ENCODE measurements around the gene FOXK2.

FOXK2 gene

DNA sequence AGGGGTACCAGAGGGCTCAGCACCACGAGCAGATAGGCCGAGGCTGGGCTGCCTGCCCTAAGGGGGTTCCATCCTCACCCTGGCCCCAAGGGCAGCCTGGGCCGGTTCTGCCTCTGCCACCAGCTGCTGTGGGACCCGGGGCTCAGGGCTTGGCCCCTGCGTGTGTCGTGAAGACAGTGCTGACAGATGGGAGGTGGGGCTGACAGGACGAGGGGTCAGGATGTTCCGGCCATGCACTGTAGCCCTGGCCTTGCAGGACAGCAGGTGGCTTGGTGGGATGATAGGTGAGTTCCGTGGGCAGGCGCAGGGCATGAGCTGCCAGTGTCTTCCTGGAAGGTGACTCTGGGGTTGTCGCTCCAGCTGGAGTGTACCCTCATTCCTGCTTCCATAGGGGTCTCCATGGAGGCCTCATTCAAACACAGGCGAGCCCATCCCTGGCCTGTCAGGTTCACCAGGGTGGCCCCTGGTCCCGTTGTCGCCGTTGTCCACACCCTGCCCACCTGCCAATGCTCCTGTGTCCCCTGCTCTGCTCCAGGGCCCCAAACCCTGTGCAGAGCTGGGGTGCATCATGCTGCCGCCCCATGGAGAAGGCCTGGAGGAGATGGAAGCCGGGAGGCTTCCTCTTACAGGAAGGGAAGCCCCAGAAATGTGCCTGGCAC is 71.5 kb downstream of the FOXK2 start:
- DNase-seq (ENCODE audit: low spot score): no peak

DNA sequence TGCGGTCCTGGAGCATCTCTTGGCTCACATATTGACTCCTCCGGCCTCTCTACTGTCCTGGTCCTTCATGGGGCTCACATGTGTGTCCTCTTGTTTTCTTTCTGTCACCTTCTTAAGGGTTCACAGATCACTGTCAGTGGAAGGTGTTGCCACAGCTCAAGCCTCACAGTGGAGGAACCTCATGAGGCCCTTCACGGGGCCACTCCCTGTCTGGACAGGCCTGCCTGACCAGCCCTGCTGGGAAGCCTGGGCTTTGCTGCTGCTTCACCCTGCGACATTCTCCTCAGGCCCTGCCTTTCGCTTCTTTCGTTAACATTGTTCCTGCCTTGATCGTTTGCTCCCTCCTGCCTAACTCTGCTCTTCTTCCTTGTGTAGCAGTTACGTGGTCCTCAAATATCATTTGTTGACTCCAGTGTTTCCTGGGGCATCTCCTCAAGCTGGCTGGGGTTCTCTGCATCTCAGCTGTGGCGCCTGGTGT is 72.8 kb downstream of the FOXK2 start:
- no peak for DNase-seq (ENCODE audit: low spot score)

DNA sequence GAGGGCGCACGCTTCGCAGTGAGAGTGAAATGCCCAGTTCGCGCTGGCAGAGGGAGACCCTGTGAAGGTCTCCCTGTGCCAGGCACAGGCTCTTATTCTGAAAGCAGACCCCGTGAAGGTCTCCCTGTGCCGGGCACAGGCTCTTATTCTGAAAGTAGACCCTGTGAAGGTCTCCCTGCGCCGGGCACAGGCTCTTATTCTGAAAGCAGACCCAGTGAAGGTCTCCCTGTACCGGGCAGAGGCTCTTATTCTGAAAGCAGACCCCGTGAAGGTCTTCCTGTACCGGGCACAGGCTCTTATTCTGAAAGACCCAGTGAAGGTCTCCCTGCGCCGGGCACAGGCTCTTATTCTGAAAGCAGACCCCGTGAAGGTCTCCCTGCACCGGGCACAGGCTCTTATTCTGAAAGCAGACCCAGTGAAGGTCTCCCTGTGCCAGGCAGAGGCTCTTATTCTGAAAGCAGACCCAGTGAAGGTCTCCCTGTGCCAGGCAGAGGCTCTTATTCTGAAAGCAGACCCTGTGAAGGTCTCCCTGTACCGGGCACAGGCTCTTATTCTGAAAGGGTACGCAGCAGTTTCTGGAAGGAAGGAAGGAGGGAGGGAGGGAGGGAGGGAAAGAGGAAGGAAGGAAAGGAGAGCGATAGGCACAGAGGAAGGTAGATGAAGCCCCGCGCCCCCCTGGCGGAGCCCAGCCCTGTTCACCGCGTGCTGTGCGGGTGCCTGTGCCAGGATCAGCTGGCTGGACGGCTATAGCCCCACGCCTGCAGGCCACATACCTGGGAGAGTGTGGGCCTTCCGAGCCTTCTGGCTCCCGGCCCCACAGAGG is 73.4 kb downstream of the FOXK2 start:
- DNase-seq (ENCODE audit: low spot score): peak; percentile 65

DNA sequence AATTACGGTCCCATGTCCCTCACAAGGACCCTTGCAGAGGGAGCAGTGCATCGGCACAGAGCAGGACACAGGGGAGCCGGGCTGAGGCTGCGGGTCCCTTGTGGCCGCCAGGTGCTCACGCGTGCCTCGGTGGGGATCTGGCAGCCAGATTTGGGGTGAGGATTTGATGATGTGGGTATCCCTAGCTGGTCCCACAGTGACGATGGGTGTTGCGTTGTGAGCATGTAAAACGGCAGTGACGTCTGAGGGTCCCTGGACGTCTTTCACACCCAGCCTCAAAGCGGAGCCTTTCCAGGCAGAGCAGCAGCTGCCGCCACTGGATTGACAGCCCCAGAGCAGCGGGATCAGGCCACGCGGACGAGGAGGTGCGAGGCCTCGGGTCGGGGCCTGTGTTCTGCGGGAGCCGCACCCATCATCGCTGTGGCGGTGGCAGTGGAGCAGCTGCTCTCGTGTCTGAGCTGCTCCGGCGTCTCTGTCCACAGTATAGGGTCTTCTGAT is 74.1 kb downstream of the FOXK2 start:
- DNase-seq (ENCODE audit: low spot score): no peak

DNA sequence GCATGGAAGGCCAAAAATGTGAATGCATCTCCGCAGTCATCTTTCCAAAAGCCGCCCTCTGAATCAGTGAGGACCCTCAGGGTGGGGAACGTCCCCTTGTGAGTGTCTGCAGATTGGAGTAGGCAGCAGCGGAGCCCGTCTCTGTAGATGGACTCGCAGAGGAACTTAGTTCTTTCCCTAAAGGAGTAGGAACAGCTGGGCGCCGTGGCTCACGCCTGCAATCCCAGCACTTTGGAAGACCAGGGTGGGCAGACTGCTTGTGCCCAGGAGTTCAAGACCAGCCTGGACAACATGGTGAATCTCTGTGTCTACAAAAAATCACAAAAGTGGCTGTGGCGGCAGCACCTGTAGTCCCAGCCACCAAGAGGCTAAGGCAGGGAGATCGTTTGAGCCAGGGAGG is 75.0 kb downstream of the FOXK2 start:
- no peak for DNase-seq (ENCODE audit: low spot score)

DNA sequence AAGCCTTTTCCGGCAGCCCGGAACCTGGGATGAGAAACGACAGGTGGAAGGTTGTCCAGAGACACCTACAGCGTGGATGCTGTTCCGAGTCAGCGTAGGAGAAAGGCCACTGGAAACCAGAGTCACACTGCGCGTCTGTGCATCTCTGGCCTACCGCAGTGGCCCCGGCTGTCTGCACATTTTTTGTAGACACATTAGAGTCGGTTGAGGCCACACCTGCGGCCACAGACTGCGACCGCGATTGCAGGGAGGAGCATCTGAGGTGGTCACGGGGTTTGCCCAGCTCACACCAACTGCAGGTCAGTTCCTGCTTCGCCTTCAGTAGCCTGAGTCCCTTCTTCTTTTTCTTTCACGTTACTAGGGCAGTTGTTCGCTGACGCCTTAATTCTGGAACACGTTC is 76.4 kb downstream of the FOXK2 start:
- no peak for DNase-seq (ENCODE audit: low spot score)

DNA sequence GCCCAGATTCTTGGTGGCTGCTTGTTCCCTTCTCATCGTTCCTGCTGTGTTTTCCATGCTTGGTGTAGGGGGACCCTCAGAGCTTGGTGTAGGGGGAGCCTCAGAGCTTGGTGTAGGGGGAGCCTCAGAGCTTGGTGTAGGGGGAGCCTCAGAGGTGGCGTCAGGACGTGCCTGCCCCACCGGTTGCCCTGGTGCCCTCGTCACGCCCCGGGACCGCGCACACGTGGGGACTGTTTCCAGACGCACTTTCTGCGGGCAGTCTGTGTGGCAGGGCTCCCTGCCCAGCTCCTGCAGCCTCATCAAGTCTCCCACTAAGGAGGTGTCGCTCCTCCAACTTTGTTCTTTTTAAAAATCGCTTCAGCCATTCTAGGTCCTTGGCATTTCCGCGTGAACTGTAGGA is 76.8 kb downstream of the FOXK2 start:
- no peak for DNase-seq (ENCODE audit: low spot score)

DNA sequence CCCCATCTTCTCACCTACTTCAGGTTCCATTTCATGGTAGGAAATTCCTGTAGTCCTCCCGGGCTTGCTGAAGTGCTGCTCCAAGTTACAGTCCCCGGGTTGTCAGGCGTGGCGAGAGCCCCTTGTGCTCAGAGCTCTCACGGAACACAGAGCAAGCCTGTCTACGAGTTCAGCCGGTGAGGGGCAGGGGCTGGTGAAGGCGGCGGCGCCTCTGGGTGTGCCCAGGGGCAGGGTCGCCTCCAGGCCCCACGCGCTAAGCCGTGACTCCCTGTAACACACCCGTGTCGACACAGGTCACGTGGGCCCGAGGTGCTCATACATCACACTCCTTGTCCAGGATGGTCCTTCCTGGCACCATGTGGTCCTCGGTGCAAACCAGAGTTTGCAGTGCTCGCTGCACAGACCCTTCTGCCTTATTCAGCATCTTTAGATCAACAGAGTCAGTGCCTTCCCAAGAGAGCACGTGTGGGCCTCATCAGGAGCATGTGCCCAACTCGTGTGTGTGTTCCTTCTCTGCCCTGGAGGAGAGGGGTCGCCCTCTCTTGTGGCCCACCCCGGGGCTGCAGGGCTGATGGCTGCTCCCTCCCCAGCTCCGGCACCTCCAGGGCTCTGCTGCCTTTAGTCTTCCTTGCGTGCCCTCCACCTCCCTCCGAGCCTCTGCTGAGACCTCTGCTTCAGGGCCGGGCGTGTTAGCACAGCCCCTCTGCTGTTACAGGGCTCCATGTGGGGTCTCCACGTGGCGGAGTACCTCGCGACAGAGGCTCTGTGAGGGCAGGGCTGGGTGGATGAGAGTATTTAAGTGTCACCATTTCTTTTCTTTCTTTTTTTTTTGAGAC is 77.5 kb downstream of the FOXK2 start:
- DNase-seq (ENCODE audit: low spot score): no peak

DNA sequence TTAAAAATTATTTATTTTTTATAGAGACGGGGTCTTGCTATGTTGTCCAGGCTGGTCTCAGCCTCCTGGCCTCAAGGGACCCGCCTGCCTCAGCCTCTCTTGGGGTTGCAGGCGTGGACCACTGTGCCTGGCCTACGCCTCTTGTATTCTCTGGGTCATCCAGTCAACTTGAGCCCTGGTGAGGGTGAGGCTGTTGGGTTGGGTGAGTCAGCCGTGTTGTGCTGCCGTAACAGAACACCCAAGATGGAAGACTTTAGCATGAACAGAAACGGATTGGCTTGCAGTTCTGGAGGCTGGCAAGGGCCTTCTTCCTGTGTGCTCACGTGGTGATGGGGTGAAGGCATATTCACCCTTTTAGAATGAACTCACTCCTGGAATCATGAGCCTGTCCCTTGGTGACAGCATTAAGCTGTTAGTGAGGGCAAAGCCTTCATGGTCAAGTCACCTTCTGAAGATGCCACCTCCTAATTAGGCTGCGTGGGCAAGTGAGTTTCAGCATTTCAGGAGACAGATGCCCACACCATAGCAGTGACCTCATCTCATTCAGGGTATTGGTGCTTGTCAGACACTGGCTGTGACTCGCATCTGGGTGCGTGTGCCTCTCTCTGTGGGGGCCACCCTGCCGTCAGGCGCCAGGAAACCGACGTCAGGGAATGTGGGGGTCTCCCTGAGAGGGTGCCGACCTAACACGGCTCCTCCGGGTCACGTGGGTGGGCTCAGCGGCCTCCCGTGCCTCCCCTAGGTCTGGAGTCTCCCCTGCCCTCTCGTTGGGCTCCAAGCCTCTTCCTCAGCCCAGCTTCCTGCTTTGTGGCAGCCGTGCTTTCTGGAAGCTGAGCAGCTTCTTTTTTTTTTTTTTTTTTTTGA is 79.0 kb downstream of the FOXK2 start:
- no peak for DNase-seq (ENCODE audit: low spot score)

DNA sequence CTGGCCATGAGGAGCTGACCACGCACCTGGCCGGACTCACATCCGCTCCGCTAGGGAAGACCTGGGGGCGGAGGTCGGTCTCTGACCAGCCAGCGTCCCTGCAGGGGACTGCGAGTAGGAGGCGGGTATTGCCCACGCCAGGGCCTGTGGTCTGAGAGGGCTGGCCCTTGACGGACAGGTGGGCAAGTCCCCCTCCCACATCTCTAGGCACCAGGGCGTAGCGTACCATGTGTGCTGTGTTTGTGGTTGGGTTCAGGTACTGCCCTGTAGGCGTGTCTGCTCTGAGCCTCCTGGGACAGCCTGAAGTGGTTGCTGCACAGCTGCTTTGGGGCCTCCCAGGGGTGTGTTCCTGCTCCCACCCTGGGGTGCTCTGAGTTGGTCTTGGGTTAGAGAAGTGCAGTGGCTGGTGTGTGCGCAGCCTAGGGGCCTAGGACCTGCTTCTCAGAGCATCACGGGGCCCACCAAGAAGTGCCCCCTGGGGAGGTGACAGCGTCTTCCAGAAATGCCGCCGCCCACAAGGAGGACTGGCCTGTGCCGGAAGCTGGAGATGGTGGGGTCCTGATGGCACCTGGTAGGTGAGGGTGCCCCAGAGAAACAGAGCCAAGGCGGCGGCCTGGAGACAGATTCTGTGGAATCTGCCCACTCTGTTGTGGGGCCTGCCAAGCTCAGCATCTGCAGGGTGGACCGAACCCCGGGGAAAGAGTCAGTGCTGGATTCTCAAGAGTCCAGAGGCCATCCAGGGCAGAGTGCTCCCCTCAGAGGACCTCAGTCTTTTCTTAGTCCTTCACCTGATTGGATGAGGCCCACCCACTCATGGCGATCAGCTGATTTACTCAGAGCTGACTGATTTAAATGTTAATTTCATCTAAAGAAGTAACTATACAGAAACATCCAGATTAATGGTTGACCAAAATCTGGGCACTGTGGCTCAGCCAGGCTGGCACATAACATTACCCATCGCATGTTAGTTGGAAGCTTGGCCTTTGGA is 80.4 kb downstream of the FOXK2 start:
- DNase-seq (ENCODE audit: low spot score): no peak

DNA sequence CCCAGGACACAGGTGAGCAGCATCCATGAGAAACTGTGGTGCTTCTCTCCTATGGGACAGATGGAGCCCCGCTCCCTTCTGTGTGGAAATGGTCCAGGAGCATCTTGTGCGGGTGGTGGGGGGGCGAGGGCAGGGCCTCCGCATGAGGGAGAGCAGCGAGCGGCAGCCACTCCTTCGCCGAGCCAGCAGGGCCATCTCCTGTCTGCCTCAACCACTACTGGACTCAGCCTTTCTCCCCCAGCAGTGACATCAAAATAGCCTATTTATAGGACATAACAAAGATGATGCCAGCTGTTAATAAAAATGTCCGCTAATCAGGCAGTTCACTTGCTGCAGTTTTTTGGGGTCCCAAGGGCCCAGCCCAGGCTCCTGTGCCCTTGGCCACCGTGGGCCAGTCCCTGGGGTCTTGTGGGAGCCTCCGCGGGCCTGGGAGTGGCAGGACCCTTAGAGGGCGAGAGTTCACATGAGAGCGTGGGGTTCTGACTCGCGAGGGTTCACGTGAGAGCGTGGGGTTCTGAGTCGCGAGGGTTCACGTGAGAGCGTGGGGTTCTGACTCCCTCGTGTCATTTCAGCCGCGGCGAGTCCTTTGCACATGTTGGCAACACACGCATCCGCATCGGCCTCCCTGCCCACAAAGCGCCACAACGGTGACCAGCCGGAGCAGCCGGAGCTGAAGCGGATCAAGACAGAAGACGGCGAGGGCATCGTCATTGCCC is 81.4 kb downstream of the FOXK2 start:
- no peak for DNase-seq (ENCODE audit: low spot score)

DNA sequence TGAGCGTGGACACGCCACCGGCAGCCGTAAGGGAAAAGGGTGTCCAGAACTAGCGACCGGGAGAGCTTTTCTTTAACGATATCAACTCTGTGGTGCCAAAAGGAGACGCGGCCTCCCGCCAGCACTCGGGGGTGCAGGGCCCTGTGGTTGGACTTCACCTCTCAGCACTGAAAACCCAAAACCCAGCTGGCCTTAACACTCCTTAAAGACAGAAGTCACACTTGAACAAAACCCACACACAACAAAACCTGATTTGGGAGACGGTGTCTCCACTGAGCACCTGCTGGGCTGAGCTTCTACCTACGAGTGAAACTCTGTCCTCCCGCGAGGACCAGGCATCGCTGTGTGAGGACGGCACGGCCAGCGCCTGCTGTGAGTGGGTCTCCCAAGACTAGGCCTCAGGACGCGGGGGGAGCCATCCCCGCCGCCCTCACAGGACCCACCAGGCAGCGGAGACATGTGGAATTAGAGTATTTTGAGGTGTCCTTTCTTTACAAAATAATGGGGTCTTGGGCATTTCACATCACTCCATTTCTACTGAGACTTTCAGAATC is 82.0 kb downstream of the FOXK2 start:
- no peak for DNase-seq (ENCODE audit: low spot score)

DNA sequence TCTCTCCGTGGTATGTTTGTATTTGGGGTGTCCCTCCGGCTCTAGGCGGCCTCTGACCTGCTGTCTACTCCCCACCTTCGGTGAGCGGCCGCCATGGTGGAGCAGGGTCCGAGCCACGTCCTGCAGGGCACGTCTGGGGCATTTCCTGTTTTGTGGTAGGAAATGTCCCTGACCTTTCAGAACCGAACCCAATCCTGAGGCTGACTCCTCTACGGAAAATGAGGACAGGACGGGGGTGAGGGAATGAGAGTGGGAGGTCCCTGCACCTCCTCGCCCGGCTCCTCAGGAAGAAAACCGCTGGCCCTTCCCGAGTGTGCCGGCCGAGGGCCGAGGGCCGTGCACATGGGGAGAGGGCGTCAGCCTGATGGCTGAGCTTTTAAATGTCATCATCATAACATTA is 83.0 kb downstream of the FOXK2 start:
- no peak for DNase-seq (ENCODE audit: low spot score)

DNA sequence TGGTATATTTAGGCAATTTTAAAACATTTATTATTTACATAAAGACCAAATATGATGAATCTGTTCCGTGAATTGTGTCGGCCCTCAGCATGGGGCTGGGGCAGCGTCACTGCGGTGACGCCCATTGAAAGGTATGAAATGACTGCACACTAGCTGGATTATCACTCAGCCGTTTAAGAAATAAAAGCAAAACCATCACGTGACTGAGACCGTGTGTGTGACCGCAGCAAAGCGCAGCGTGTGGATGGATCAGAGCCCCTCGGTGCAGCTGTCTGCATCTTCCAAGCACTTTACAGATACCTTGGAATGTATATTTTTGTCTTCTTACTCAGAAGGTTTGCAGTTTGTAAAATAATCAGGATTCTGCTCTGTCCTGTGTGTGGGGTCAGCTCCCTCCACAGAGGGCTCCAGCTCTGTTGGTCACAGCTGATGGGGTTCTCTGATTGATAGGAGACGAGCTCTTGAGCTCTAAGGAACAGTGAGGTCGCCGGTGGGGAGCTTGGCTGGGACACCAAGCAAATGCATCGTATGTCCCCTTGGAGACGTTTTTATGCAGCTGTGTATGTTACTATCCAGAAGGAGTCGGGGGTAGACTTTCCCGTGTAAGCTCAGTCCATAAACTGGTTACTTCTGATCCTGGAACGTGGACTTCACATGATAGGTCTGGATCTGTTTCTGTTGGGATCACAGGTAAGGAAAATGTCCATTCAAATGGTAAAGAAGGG is 83.6 kb downstream of the FOXK2 start:
- DNase-seq (ENCODE audit: low spot score): no peak

DNA sequence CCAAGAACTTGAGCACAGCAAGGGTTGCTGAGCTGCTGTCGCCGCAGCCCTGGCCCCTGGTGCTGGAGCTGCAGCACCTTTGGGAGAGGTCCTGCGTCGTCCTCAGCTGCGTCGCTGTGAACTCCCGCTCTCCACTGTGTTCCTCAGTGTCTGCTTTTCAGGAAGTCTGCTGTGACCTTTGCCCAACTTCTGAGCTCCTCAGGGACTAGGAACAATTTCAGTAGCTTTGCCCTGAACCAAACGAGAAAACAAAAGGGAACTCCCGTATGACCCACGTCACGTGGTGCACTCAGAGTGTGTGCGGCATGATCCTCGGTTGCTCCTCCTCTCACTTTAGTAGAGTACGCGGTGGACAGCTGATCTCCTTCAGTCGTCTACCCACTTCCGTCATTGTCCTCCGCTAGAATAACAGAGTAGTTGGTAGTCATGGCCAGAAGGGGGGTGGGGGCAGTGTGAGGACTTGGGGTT is 84.5 kb downstream of the FOXK2 start:
- DNase-seq (ENCODE audit: low spot score): no peak

DNA sequence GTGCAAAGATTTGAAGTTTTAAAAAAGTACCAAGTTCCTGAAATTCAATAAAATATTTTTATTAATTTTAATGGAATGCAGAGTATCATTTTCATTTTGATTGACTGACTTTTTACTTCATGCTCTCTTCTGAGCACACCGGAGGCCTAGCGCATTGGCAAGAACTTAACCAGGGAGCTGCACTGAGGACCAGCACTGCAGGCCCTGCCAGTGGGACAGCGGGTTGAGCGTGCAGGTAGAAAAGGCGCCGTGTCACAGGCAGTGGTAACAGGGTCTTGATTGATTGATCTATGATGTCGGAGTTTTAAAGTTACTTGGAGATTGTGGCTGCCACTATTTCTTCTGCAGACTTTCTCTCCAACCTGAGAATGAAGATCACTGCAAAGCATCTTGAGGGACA is 85.0 kb downstream of the FOXK2 start:
- no peak for DNase-seq (ENCODE audit: low spot score)

DNA sequence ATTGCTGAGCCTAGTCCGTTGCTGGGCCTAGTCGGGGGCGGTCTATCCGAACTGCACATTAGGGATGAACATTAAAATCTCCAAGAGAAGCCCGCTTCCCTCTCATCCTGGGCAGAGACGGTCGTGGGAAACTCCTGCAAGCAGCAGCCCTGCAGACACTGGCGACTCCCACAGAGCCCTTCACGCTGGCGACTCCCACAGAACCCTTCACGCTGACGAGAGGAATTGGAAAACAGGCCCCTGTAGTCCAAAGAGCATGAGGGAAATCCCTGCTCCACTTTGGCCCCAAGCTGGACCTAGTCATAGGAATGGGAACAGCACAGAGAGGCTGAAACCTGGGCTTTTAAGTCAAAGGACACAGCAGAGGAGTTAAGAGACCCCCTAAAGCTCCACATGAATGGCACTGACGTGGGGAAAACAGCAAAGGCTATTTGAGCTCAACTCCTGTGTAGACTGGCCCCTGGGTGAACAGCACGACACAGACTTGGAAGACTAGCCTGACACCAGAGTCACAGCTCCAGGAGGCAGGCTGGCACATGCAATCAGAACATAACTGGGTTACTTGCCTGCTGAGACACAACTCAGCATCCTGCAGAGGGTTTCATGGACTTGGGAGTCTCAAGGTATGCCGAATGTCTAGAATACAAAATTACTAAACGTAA is 86.5 kb downstream of the FOXK2 start:
- DNase-seq (ENCODE audit: low spot score): no peak

DNA sequence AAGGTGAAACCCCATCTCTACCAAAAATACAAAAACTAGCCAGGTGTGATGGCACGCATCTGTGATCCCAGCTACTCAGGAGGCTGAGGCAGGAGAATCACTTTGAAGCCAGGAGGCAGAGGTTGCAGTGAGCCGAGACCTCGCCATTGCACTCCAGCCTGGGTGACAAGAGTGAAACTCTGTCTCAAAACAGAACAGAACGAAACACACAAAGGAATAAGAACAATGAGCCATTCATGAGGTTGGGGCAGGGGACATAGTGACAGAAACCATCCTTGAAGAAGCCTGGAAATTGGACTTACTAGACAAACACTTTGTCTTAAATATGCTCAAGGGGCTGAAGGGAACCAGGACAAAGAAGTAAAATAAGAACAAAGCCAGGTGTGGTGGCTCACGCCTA is 89.3 kb downstream of the FOXK2 start:
- DNase-seq (ENCODE audit: low spot score): no peak
